ENCODE measurements around the gene CD300E. TPM values are rescaled to one million over a fixed set of nuclear protein-coding genes. Genes with fewer than 3 reads are reported as not detected.

Gene CD300E
- polyA plus RNA-seq, 1 experiment: not detected

DNA sequence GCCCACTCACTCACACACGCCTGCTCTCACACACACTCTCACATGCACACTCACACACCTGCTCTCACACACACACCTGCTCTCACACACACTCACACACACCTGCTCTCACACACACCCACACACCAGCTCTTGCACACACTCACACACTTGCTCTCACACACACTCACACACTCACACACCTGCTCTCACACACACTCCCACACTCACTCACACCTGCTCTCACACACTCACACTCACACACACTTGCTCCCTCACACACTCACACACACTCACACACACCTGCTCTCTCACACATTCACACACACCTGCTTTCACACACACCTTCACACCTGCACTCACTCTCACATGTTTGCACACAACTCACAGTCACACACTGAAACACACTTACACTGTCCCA, 60.2 kb downstream of the CD300E start:
- ChIA-PET CTCF (no interaction called here), POLR2A (no interaction called here)
- DNase-seq (ENCODE audit: low read depth): no peak
- H3K36me3 ChIP-seq (ENCODE audit: control insufficient read depth, insufficient read depth, low read length): no peaks in the 10 kb centered on the region
- TF ChIP-seq, protein P1, sequence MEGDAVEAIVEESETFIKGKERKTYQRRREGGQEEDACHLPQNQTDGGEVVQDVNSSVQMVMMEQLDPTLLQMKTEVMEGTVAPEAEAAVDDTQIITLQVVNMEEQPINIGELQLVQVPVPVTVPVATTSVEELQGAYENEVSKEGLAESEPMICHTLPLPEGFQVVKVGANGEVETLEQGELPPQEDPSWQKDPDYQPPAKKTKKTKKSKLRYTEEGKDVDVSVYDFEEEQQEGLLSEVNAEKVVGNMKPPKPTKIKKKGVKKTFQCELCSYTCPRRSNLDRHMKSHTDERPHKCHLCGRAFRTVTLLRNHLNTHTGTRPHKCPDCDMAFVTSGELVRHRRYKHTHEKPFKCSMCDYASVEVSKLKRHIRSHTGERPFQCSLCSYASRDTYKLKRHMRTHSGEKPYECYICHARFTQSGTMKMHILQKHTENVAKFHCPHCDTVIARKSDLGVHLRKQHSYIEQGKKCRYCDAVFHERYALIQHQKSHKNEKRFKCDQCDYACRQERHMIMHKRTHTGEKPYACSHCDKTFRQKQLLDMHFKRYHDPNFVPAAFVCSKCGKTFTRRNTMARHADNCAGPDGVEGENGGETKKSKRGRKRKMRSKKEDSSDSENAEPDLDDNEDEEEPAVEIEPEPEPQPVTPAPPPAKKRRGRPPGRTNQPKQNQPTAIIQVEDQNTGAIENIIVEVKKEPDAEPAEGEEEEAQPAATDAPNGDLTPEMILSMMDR (IDR thresholded peaks at IDR 0.05; ENCODE audit: insufficient read depth, low read depth, low read length): no peak
- H3K4me3 ChIP-seq (ENCODE audit: low read depth, low read length): no peak overlapping the region
- H3K27me3 ChIP-seq (ENCODE audit: control insufficient read depth, insufficient read depth, low read length): no peaks in the 10 kb centered on the region

DNA sequence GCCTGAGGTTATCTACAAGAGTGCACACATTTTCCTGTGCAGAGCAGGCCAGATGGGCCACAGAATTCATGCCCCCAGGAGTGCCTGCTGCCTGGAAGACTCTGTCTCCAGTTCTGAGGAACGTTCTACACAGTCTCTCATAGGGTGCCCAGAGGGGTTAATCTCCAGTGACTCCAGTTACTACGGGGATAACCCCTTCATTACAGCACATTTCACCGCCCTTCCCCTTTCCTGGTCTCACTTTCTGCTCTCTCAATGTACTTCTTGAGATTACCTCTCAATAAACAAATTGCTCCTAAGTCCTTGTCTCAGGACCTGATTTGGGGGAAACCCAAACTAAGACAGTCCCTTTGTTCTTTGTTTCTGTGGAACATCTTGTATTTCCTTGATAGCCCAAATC, 62.0 kb downstream of the CD300E start:
- Histone ChIP-seq H3K36me3 (ENCODE audit: control insufficient read depth, insufficient read depth, low read length) (no peaks in the 10 kb centered on the region), H3K27me3 (ENCODE audit: control insufficient read depth, insufficient read depth, low read length) (no peaks in the 10 kb centered on the region), H3K4me3 (ENCODE audit: low read depth, low read length) (no peak overlapping the region)
- POLR2A ChIA-PET: no interaction called here
- TF ChIP-seq, protein P1 (IDR thresholded peaks at IDR 0.05; ENCODE audit: insufficient read depth, low read depth, low read length): no peak
- DNase-seq (ENCODE audit: low read depth): no peak
- CTCF ChIA-PET: no interaction called here

Other genes with a start within 250 kb of the CD300E start
- gene GPRC5C, start 191.7 kb downstream of the CD300E start, polyA plus RNA-seq (2011; rRNA removed): 0.06 and 0.33 TPM in 2 replicates
- gene CD300A, start 157.1 kb downstream of the CD300E start, polyA plus RNA-seq (2011; rRNA removed): not detected in 2 replicates
- not detected in 2 replicates for gene CD300LB, start 92.3 kb downstream of the CD300E start, polyA plus RNA-seq (2011; rRNA removed)
- 0.05 TPM in 1 of 2 replicates, not detected in the other for gene CD300C, start 77.6 kb downstream of the CD300E start, polyA plus RNA-seq (2011; rRNA removed)
- gene CD300H, start 56.2 kb downstream of the CD300E start, polyA plus RNA-seq (2011; rRNA removed): not detected in 2 replicates
- not detected in 2 replicates for gene CD300LD, start 31.5 kb downstream of the CD300E start, polyA plus RNA-seq (2011; rRNA removed)
- not detected in 2 replicates for gene CD300LF, start 89.2 kb upstream of the CD300E start, polyA plus RNA-seq (2011; rRNA removed)
- 0.06 and 0.12 TPM in 2 replicates for gene RAB37, start 113.5 kb upstream of the CD300E start, polyA plus RNA-seq (2011; rRNA removed)
- gene NHERF1, start 124.9 kb upstream of the CD300E start, polyA plus RNA-seq (2011; rRNA removed): 13.7 and 16.3 TPM in 2 replicates
- gene NAT9, start 152.6 kb upstream of the CD300E start, polyA plus RNA-seq (2011; rRNA removed): 39.5 and 50.6 TPM in 2 replicates
- 0.04 TPM in 1 of 2 replicates, not detected in the other for gene GRIN2C, start 236.1 kb upstream of the CD300E start, polyA plus RNA-seq (2011; rRNA removed)
- 20.2 and 38.0 TPM in 2 replicates for gene FDXR, start 249.3 kb upstream of the CD300E start, polyA plus RNA-seq (2011; rRNA removed)

Data from BJ (cell line).